Gastrocnemius medialis (tissue), 4 donors: ENCODE data around the gene PLLP.

Experiments used
- POLR2A ChIP-seq, 2 donors: fragments of 450-650 bp; IDR thresholded peaks; one replicate each; pipeline ENCODE4 v1.6.1; 2017; ENCODE audit warnings: antibody characterized with exemption in 2 of 2, mild to moderate bottlenecking in 2 of 2, moderate library complexity in 2 of 2
- TF ChIP-seq, protein P1 (sequence below), 5 experiments: fragments of 450-650 bp in 3 of 5; fragments of 200-600 bp in 2 of 5; sonication (generic) in 2 of 5; IDR thresholded peaks in 4 of 5; conservative IDR thresholded peaks in 1 of 5; 1 replicate in 4 of 5; 2 replicates in 1 of 5; pipeline ENCODE4 v1.5.1; 2016 to 2019; ENCODE audit warnings: antibody characterized with exemption in 5 of 5, mild to moderate bottlenecking in 3 of 5, moderate library complexity in 3 of 5

DNA sequence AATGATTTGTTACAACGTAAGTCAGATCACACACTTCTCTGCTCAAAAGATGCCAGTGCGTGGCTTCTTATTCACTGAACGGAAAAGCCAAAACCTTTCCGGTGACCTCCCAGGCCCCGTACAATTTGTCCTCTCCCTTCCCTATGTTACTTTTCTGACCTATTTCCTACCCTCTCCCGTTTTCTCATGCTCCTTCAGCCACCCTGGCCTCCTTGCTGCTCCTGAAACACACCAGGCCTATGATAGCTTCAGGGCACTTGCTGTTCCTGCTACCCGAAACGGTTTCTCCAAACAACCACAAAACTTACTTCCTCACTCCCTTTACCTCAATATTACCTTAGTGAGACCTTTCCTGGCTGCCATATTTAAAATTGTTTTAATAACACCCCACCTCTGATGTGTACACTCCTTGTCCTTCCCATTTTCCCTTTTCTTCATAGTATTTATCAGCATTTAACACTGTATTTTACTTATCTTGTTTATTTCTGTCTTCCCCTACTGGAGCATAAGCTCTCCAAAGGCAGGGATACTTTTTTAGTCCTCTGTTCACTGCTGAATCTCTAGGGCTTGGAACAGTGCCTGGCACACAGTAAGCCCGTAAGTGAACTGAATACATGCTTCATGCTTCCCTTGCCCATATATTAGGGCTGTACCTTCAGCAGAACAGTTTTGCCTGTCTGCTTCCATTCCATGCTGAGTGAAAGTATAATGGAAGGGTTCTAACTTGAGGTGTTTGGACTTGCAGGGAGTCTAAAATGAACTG is 50.3 kb downstream of the PLLP start:
- TF ChIP-seq, protein P1, sequence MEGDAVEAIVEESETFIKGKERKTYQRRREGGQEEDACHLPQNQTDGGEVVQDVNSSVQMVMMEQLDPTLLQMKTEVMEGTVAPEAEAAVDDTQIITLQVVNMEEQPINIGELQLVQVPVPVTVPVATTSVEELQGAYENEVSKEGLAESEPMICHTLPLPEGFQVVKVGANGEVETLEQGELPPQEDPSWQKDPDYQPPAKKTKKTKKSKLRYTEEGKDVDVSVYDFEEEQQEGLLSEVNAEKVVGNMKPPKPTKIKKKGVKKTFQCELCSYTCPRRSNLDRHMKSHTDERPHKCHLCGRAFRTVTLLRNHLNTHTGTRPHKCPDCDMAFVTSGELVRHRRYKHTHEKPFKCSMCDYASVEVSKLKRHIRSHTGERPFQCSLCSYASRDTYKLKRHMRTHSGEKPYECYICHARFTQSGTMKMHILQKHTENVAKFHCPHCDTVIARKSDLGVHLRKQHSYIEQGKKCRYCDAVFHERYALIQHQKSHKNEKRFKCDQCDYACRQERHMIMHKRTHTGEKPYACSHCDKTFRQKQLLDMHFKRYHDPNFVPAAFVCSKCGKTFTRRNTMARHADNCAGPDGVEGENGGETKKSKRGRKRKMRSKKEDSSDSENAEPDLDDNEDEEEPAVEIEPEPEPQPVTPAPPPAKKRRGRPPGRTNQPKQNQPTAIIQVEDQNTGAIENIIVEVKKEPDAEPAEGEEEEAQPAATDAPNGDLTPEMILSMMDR (IDR thresholded peaks at IDR 0.05 in 4 of 5, conservative IDR thresholded peaks at IDR 0.05 in 1 of 5), result no peak
- TF ChIP-seq POLR2A (IDR thresholded peaks at IDR 0.05), result no peak
